Fibroblast of lung (primary cell): ENCODE data around the gene RASSF3. TPM values are rescaled to one million over a fixed set of nuclear protein-coding genes. Genes with fewer than 3 reads are reported as not detected.

ENCODE experiments used
- DNase-seq, 2 donors: peaks; one replicate each; pipeline versions ENCODE4 v3.0.0 to v3.0.0-alpha.2; 2010; ENCODE audit warnings: low read depth in 2 of 2
- H2AFZ ChIP-seq: 2 replicates; pipeline ENCODE4 v1.5.1; 2012; ENCODE audit warnings: low read length, control low read depth, inconsistent platforms
- H3K27ac ChIP-seq: 2 replicates; pipeline ENCODE4 v1.5.1; 2011; ENCODE audit warnings: low read length, control low read depth; ENCODE audit not compliant: insufficient read depth
- H3K27me3 ChIP-seq: 2 replicates; pipeline ENCODE4 v1.5.1; 2011; ENCODE audit warnings: mild to moderate bottlenecking, low read length; ENCODE audit not compliant: control insufficient read depth, insufficient read depth
- H3K36me3 ChIP-seq: 2 replicates; pipeline ENCODE4 v1.5.1; 2011; ENCODE audit warnings: low read length; ENCODE audit not compliant: control insufficient read depth, insufficient read depth
- H3K4me1 ChIP-seq: 2 replicates; pipeline ENCODE4 v1.5.1; 2011; ENCODE audit warnings: low read length; ENCODE audit not compliant: control insufficient read depth, insufficient read depth; ENCODE audit errors: extremely low read depth
- H3K4me2 ChIP-seq: 2 replicates; pipeline ENCODE4 v1.5.1; 2011; ENCODE audit warnings: low read length, control low read depth; ENCODE audit not compliant: insufficient read depth; ENCODE audit errors: extremely low read depth
- H3K4me3 ChIP-seq, 4 experiments: fragments of 200-600 bp in 1 of 4; sonication (generic) in 1 of 4; replicated peaks in 1 of 4; 2 replicates each; pipeline ENCODE4 v1.5.1; 2011 to 2016; ENCODE audit warnings: low read length in 4 of 4, low read depth in 3 of 4, mild to moderate bottlenecking in 3 of 4, control low read depth in 2 of 4, inconsistent platforms in 1 of 4, mixed read lengths in 1 of 4; ENCODE audit not compliant: insufficient read depth in 1 of 4; ENCODE audit errors: control extremely low read depth in 1 of 4
- H3K79me2 ChIP-seq: 2 replicates; pipeline ENCODE4 v1.5.1; 2012; ENCODE audit warnings: mild to moderate bottlenecking, low read length, inconsistent platforms; ENCODE audit not compliant: control insufficient read depth, insufficient read depth
- H3K9ac ChIP-seq: 2 replicates; pipeline ENCODE4 v1.5.1; 2011; ENCODE audit warnings: mild to moderate bottlenecking, low read length, control low read depth; ENCODE audit not compliant: insufficient read depth
- H3K9me3 ChIP-seq: 2 replicates; pipeline ENCODE4 v1.5.1; 2012; ENCODE audit warnings: low read depth, low read length; ENCODE audit not compliant: control insufficient read depth, insufficient read depth
- H4K20me1 ChIP-seq: 2 replicates; pipeline ENCODE4 v1.5.1; 2011; ENCODE audit warnings: low read length; ENCODE audit not compliant: control insufficient read depth, insufficient read depth; ENCODE audit errors: extremely low read depth
- CTCF ChIP-seq, 2 donors: IDR thresholded peaks in 1 of 2; conservative IDR thresholded peaks in 1 of 2; 1 replicate in 1 of 2; 2 replicates in 1 of 2; pipeline ENCODE4 v1.5.1; 2011 to 2012; ENCODE audit warnings: low read length in 2 of 2, control low read depth in 1 of 2, inconsistent platforms in 1 of 2, low read depth in 1 of 2, mild to moderate bottlenecking in 1 of 2
- EZH2 ChIP-seq: IDR thresholded peaks from 2 replicates; pipeline ENCODE4 v1.5.1; 2012; ENCODE audit warnings: low read length, control low read depth, mild to moderate bottlenecking; ENCODE audit errors: missing control alignments
- polyA plus RNA-seq, 2 donors: library from polyadenylated mRNA; depleted of rRNA in 1 of 2; stranded (reverse) in 1 of 2; unstranded in 1 of 2; fragments of >200 nt; gene quantifications; 2 replicates each; pipeline ENCODE4 v1.2.1, GENCODE V29; 2011 to 2012; ENCODE audit warnings: missing spikeins in 1 of 2
- total RNA-seq: library from RNA; depleted of rRNA; stranded (reverse); fragments of >200 nt; gene quantifications from 2 replicates; pipeline ENCODE4 v1.2.1, GENCODE V29; 2014

The RASSF3 gene
- total and polyA plus RNA-seq, 2 donors (not counting 1 experiment from before 2014, with no cell fraction given), result 37.7 to 45.9 TPM

- TF ChIP-seq CTCF (conservative IDR thresholded peaks at IDR 0.05 in 1 of 2, IDR thresholded peaks at IDR 0.05 in 1 of 2; ENCODE audit: low read depth in 1 of 2, low read length in 2 of 2) (no peak), EZH2 (no peak)
- peaks cover 10% of the 10 kb centered on the region for H3K36me3 ChIP-seq
- H3K79me2 ChIP-seq, result no peaks in the 10 kb centered on the region
- H3K27me3 ChIP-seq, result no peaks in the 10 kb centered on the region
- no peak overlapping the region for H2AFZ ChIP-seq
- H3K9ac ChIP-seq, result no peak overlapping the region
- no peak overlapping the region for H3K4me2 ChIP-seq
- peaks cover 8% of the 10 kb centered on the region for H3K4me1 ChIP-seq
- H4K20me1 ChIP-seq, result no peaks in the 10 kb centered on the region
- H3K27ac ChIP-seq, result no peak overlapping the region
- DNase-seq, result no peak
- H3K4me3 ChIP-seq, result no peak overlapping the region
- no peaks in the 10 kb centered on the region for H3K9me3 ChIP-seq
Measured at GRCh38 chr12:64745980-64746379, 135.7 kb downstream of the RASSF3 start.

- Histone ChIP-seq H3K9me3 (no peaks in the 10 kb centered on the region), H4K20me1 (no peaks in the 10 kb centered on the region), H3K79me2 (no peaks in the 10 kb centered on the region), H3K9ac (no peak overlapping the region), H3K4me3 (no peak overlapping the region), H3K36me3 (peaks cover 10% of the 10 kb centered on the region), H2AFZ (no peak overlapping the region), H3K4me1 (peaks cover 8% of the 10 kb centered on the region), H3K27me3 (no peaks in the 10 kb centered on the region), H3K27ac (peak overlapping the region; percentile 54), H3K4me2 (no peak overlapping the region)
- peak; percentile 37 to 42 for DNase-seq
- no peak for TF ChIP-seq EZH2
- no peak for TF ChIP-seq CTCF (conservative IDR thresholded peaks at IDR 0.05 in 1 of 2, IDR thresholded peaks at IDR 0.05 in 1 of 2; ENCODE audit: low read depth in 1 of 2, low read length in 2 of 2)
Measured at GRCh38 chr12:64746663-64747062, 136.4 kb downstream of the RASSF3 start.

Other genes starting within 250 kb of the RASSF3 start
- 0.77 and 1.5 TPM in 2 replicates for gene C12orf56, start 219.7 kb upstream of the RASSF3 start, total RNA-seq
- 0.10 and 1.1 TPM in 2 replicates for gene C12orf56, start 219.7 kb upstream of the RASSF3 start, polyA plus RNA-seq
- 203 and 205 TPM in 2 replicates for gene XPOT, start 206.1 kb upstream of the RASSF3 start, total RNA-seq
- gene XPOT, start 206.1 kb upstream of the RASSF3 start, polyA plus RNA-seq, result 67.0 and 92.6 TPM in 2 replicates
- gene TBK1, start 158.4 kb upstream of the RASSF3 start, total RNA-seq, result 35.4 and 42.9 TPM in 2 replicates
- gene TBK1, start 158.4 kb upstream of the RASSF3 start, polyA plus RNA-seq, result 20.0 and 26.5 TPM in 2 replicates
- gene GNS, start 148.9 kb downstream of the RASSF3 start, total RNA-seq, result 169 and 249 TPM in 2 replicates
- gene GNS, start 148.9 kb downstream of the RASSF3 start, polyA plus RNA-seq, result 165 and 219 TPM in 2 replicates
- gene TBC1D30, start 214.2 kb downstream of the RASSF3 start, total RNA-seq, result 0.26 and 0.66 TPM in 2 replicates
- gene TBC1D30, start 214.2 kb downstream of the RASSF3 start, polyA plus RNA-seq, result 0.23 and 0.24 TPM in 2 replicates